IMR-90 (cell line): Measurements from ENCODE around the gene ADAMTS14.

Experiments used
- BHLHE40 ChIP-seq: fragments of 150-350 bp; IDR thresholded peaks from 2 replicates; pipeline ENCODE4 v1.6.1; 2016; ENCODE audit warnings: mild to moderate bottlenecking, low read depth, low read length
- MAFK ChIP-seq: IDR thresholded peaks from 2 replicates; pipeline ENCODE4 v1.6.1; 2012; ENCODE audit warnings: low read depth, low read length, improper control_type of control experiment
- POLR2A ChIP-seq: IDR thresholded peaks from 2 replicates; pipeline ENCODE4 v1.6.1; 2012; ENCODE audit warnings: mild to moderate bottlenecking, low read depth, low read length
- SMC3 ChIP-seq: fragments of 150-350 bp; IDR thresholded peaks from 2 replicates; pipeline ENCODE4 v1.6.1; 2016; ENCODE audit warnings: low read depth, mild to moderate bottlenecking, antibody characterized with exemption, low read length, moderate library complexity
- TF ChIP-seq, protein P1 (sequence below): conservative IDR thresholded peaks from 2 replicates; pipeline ENCODE4 v1.5.1; 2012; ENCODE audit warnings: mild to moderate bottlenecking, low read depth, low read length, improper control_type of control experiment

DNA sequence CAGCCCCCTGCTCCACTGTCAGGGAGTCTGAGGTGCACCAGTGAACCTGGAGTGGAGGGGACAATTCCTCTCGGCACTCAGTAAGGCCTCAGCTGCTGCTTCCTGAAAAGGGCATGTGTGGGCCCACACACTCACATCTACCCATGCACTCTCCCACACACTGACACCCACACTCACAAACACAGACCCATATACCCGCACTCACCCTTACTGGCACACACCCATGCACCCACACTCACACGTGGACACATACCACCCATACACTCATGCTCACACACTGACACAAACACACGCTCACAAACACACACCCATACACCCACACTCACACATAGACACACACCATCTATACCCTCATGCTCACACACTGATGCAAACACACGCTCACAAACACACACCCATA is 31.9 kb downstream of the ADAMTS14 start:
- TF ChIP-seq, protein P1, sequence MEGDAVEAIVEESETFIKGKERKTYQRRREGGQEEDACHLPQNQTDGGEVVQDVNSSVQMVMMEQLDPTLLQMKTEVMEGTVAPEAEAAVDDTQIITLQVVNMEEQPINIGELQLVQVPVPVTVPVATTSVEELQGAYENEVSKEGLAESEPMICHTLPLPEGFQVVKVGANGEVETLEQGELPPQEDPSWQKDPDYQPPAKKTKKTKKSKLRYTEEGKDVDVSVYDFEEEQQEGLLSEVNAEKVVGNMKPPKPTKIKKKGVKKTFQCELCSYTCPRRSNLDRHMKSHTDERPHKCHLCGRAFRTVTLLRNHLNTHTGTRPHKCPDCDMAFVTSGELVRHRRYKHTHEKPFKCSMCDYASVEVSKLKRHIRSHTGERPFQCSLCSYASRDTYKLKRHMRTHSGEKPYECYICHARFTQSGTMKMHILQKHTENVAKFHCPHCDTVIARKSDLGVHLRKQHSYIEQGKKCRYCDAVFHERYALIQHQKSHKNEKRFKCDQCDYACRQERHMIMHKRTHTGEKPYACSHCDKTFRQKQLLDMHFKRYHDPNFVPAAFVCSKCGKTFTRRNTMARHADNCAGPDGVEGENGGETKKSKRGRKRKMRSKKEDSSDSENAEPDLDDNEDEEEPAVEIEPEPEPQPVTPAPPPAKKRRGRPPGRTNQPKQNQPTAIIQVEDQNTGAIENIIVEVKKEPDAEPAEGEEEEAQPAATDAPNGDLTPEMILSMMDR = no peak
- no peak for TF ChIP-seq BHLHE40
- no peak for TF ChIP-seq POLR2A
- no peak for TF ChIP-seq SMC3
- no peak for TF ChIP-seq MAFK
